KMS-11 (cell line): ENCODE results near the gene PRKCZ.

Source experiments
- H2AFZ ChIP-seq: fragments of 200-600 bp; sonication (generic); 2 replicates; pipeline ENCODE4 v1.6.1; 2016; ENCODE audit warnings: antibody characterized with exemption, mixed run types, low read depth
- H3K27ac ChIP-seq: fragments of 200-600 bp; sonication (generic); 2 replicates; pipeline ENCODE4 v1.6.1; 2016; ENCODE audit warnings: mild to moderate bottlenecking, mixed run types
- H3K27me3 ChIP-seq: fragments of 200-600 bp; sonication (generic); 2 replicates; pipeline ENCODE4 v1.6.1; 2017; ENCODE audit warnings: mild to moderate bottlenecking, low read depth, mixed run types, moderate library complexity; ENCODE audit not compliant: insufficient read depth
- H3K36me3 ChIP-seq: fragments of 200-600 bp; sonication (generic); 2 replicates; pipeline ENCODE4 v1.6.1; 2017; ENCODE audit warnings: mild to moderate bottlenecking, mixed run types; ENCODE audit not compliant: insufficient read depth
- H3K4me1 ChIP-seq: fragments of 200-600 bp; sonication (generic); 2 replicates; pipeline ENCODE4 v1.6.1; 2016; ENCODE audit warnings: mild to moderate bottlenecking, low read depth, mixed run types; ENCODE audit not compliant: poor library complexity, severe bottlenecking
- H3K4me2 ChIP-seq: fragments of 200-600 bp; sonication (generic); 2 replicates; pipeline ENCODE4 v1.7.0; 2016; ENCODE audit warnings: mild to moderate bottlenecking, mixed run types
- H3K4me3 ChIP-seq: fragments of 200-600 bp; sonication (generic); IDR thresholded peaks from 2 replicates; pipeline ENCODE4 v1.6.1; 2017; ENCODE audit warnings: low read depth, low read length, mixed read lengths; ENCODE audit not compliant: insufficient read depth
- H3K79me2 ChIP-seq: fragments of 200-600 bp; sonication (generic); 2 replicates; pipeline ENCODE4 v1.6.1; 2016; ENCODE audit warnings: low read depth, mixed run types; ENCODE audit not compliant: insufficient read depth
- H3K9ac ChIP-seq: fragments of 200-600 bp; sonication (generic); 2 replicates; pipeline ENCODE4 v1.6.1; 2016; ENCODE audit warnings: mild to moderate bottlenecking, mixed run types
- H4K20me1 ChIP-seq: fragments of 200-600 bp; sonication (generic); 2 replicates; pipeline ENCODE4 v1.6.1; 2016; ENCODE audit warnings: mild to moderate bottlenecking, mixed run types; ENCODE audit not compliant: insufficient read depth
- TF ChIP-seq, protein P1 (sequence below): fragments of 200-600 bp; sonication (generic); conservative IDR thresholded peaks from 2 replicates; pipeline ENCODE4 v1.6.1; 2017; ENCODE audit warnings: low read depth, mild to moderate bottlenecking, antibody characterized with exemption, low read length, moderate library complexity, mixed read lengths

Gene PRKCZ

DNA sequence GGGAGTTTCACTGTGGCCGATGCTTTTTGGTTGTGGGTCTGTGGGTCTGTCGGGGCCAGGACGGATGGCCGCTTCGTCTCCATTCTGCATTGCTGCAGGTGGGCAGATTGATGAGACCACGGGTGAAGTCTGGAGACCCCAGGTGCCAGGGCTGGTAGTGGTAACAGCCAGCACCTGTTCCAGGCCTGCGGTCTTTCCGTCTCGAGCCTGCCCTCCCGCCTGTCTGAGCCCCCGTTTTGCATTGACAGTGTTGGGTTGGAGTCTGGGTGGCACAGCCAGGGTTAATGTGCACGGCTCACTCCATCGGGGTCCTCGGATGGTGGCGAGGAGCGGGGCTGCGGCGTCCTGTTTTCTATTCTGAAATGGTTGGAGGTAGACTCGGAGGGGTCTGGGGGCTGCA is 24.2 kb downstream of the PRKCZ start:
- Histone ChIP-seq H3K27me3 (peaks cover 49% of the 10 kb centered on the region), H3K79me2 (no peaks in the 10 kb centered on the region), H3K36me3 (no peaks in the 10 kb centered on the region), H3K27ac (no peak overlapping the region), H2AFZ (no peak overlapping the region), H3K9ac (no peak overlapping the region), H4K20me1 (no peaks in the 10 kb centered on the region), H3K4me1 (no peaks in the 10 kb centered on the region), H3K4me3 (no peak overlapping the region), H3K4me2 (no peak overlapping the region)
- TF ChIP-seq, protein P1, sequence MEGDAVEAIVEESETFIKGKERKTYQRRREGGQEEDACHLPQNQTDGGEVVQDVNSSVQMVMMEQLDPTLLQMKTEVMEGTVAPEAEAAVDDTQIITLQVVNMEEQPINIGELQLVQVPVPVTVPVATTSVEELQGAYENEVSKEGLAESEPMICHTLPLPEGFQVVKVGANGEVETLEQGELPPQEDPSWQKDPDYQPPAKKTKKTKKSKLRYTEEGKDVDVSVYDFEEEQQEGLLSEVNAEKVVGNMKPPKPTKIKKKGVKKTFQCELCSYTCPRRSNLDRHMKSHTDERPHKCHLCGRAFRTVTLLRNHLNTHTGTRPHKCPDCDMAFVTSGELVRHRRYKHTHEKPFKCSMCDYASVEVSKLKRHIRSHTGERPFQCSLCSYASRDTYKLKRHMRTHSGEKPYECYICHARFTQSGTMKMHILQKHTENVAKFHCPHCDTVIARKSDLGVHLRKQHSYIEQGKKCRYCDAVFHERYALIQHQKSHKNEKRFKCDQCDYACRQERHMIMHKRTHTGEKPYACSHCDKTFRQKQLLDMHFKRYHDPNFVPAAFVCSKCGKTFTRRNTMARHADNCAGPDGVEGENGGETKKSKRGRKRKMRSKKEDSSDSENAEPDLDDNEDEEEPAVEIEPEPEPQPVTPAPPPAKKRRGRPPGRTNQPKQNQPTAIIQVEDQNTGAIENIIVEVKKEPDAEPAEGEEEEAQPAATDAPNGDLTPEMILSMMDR = no peak

DNA sequence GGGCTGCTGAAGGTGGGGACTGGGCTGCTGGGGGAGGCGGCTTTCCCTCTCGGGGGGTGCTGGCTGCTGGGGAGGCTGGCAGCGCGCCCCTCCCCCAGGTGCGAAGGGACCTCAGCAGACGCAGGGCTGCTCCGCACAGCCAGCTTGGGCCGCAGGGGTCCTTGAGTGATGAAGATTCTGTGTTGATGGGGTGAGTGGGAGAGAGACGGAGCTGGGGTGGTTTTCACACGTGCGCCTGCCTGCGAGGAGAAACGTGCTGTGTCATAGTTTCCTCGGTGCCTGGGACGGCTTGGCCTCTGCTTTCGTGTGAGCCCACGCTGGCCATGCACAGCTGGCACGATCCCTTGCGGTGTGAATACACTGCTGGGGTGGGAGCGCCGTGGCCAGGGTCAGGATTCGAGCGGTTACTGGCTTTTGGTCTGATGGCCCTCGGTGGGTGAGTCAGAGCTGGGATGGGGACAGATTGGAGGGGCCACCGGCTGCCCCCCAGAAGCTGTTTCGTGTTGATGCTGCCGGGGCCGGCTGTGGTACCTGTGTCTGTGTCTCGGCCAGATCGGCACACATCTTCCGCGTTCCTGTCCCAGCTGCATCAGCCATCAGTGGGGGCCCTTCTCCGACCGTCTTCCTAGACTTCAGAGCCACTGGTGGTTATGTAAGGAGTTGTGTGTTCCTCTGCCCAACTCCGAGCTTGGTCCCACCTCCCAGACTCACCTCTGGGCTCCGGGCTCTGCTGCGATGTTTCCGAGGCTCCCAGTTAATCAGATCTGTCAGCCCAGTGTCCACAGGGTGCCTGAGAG is 24.9 kb downstream of the PRKCZ start:
- TF ChIP-seq, protein P1 = no peak
- no peaks in the 10 kb centered on the region for H4K20me1 ChIP-seq
- H3K4me1 ChIP-seq = no peaks in the 10 kb centered on the region
- H3K4me3 ChIP-seq = no peak overlapping the region
- no peaks in the 10 kb centered on the region for H3K36me3 ChIP-seq
- no peak overlapping the region for H3K4me2 ChIP-seq
- no peak overlapping the region for H2AFZ ChIP-seq
- no peak overlapping the region for H3K9ac ChIP-seq
- peaks cover 49% of the 10 kb centered on the region for H3K27me3 ChIP-seq
- H3K79me2 ChIP-seq = no peaks in the 10 kb centered on the region
- H3K27ac ChIP-seq = no peak overlapping the region

DNA sequence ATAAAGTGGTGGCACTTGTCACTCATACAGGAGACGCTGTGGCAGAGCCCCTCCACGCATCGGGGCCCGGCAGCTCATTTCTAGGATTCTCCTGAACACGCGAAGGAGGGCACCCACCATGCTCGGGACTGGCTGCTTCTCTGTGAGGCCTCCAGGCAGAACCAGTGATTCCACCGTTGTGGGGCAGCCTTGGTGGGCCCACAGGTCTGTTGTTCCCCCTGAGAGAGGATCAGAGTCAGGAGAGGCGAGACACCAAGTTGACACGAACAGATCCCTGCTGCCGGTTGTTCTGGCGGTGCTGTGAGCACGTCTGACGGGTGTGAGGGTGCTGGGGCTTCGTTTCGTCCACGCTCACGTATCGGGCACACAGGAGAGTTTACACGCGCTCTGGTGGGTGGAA is 26.6 kb downstream of the PRKCZ start:
- no peak overlapping the region for H3K27ac ChIP-seq
- no peaks in the 10 kb centered on the region for H3K4me1 ChIP-seq
- no peaks in the 10 kb centered on the region for H4K20me1 ChIP-seq
- peaks cover 38% of the 10 kb centered on the region; the same call in 1 of the 2 replicates for H3K27me3 ChIP-seq
- H3K9ac ChIP-seq = no peak overlapping the region
- H2AFZ ChIP-seq = no peak overlapping the region
- no peak overlapping the region for H3K4me2 ChIP-seq
- TF ChIP-seq, protein P1 = no peak
- H3K79me2 ChIP-seq = no peaks in the 10 kb centered on the region
- no peak overlapping the region for H3K4me3 ChIP-seq
- no peaks in the 10 kb centered on the region for H3K36me3 ChIP-seq

DNA sequence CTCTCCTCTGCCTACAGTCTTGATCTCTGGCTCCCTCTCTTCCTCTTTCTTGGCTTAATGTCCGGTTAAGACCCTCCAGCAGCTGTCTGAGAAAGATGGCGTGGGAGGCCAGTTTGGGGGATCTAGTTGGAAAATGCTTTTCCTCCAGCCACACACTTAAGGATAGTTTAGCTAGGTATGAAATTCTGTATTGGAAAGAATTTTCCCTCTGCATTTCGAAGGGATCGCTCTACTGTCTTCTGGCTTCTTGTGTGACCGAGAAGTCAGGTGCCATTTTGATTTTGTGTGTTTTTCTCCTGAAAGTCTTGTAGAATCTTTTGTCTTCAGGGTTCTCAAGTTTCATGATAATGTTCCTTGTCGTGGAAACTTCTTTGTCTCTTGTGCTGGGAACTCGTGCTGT is 28.0 kb downstream of the PRKCZ start:
- H3K9ac ChIP-seq = no peak overlapping the region
- H3K4me1 ChIP-seq = no peaks in the 10 kb centered on the region
- H3K4me2 ChIP-seq = no peak overlapping the region
- H4K20me1 ChIP-seq = no peaks in the 10 kb centered on the region
- TF ChIP-seq, protein P1 = no peak
- H3K27ac ChIP-seq = no peak overlapping the region
- peaks cover 38% of the 10 kb centered on the region; the same call in 1 of the 2 replicates for H3K27me3 ChIP-seq
- H3K36me3 ChIP-seq = no peaks in the 10 kb centered on the region
- H2AFZ ChIP-seq = no peak overlapping the region
- no peaks in the 10 kb centered on the region for H3K79me2 ChIP-seq
- H3K4me3 ChIP-seq = no peak overlapping the region
